8988T (cell line): ENCODE data around the gene KCNQ2.
A peak's percentile ranks its signal among the peaks of the same experiment; 100 is the strongest.

Experiments used
- DNase-seq: peaks from one replicate; pipeline ENCODE4 v3.0.0; 2011

The KCNQ2 gene

DNA sequence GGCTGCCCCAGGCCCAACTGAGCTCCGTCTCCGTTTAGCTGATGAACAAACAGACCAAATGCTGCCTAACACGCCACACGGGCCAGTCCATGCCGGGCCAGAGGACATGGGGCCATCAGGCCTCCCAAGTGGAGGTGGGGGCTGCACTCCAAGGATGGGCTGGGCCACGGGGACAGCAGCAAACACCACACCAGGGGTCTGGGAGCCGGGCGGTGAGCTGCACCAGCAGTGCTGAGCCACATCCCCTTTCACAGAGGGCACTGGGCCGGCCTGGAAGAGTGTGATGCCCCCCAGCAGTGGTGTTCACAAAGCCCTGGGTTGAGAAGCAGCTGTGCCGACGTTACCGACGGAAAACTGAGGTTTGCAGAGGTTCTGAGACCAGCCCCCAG lies 2.7 kb downstream of the KCNQ2 start:
- DNase-seq: no peak

GRCh38 chr20:63469019-63469712 lies 3.3 kb downstream of the KCNQ2 start:
- no peak for DNase-seq

DNA sequence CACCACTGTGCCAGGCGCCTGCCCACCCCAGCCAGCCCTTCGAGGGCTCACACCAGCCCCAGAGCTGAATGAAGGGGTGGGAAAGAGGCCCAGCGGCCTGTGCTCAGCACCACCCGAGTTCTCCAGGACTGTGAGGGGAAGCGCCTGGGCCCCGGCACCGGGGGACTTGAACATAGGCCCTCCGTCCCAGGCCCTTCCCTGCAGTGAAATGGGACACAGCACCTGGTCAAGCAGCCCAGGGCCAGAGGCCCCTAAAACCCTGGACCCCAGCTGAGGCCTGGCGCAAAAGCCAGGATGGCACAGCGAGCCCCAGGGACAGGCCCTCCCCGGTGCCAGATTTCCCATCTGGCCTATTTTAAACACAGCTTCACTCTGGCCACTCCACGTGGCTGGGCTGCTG lies 4.0 kb downstream of the KCNQ2 start:
- DNase-seq: no peak

DNA sequence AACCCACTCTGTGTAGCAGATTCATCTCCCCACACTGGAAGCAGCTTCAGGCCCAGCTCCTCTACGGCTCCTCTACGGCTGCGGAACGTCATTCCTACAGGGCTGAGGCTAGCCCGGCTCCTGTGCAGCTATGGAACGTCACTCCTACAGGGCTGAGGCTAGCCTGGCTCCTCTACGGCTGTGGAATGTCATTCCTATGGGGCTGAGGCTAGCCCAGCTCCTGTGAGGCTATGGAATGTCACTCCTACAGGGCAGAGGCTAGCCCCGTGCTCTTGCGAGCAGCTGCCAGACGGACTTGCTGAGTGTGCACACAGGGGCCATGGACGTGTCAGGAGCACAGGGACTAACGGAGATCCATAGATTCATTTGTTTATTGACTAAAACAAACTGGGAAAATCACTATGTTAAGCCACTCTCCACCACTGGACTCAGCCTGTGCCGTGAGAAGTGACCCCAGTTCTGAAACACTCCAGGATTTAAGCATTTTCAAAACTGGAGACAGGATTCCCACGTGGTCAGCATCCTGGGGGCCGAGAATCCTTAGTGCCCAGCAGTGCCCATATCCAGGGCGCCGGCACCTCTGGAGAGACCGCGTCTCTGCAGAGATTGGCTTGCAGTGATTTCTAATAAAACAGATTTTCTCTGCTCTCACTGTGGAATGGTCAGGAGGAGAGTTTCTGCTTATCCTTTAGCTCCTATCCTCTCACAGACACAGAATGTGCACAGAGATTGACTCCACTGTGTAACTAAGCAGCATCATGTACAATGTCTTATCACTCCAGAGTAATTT lies 5.0 kb downstream of the KCNQ2 start:
- no peak for DNase-seq

DNA sequence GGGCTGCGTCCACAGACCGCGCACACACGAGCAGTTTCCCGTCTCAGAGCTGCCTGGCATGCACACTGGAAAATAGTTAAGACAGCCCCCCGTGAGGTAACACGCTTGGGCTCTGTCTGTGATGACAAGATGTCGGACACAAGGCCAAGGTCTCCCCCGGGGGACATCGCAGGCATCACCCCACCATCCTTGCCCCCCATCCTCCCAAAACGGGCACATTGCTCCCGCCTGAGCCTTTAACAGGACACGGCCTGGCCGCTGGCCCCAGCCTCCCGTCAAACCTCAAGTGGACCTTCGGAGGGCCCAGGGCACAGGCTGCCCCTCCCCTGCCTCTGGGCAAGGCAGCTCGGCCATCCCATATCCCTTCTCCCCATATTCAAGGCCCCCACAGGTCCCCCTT lies 5.6 kb downstream of the KCNQ2 start:
- no peak for DNase-seq

GRCh38 chr20:63466250-63466825 lies 6.1 kb downstream of the KCNQ2 start:
- no peak for DNase-seq

DNA sequence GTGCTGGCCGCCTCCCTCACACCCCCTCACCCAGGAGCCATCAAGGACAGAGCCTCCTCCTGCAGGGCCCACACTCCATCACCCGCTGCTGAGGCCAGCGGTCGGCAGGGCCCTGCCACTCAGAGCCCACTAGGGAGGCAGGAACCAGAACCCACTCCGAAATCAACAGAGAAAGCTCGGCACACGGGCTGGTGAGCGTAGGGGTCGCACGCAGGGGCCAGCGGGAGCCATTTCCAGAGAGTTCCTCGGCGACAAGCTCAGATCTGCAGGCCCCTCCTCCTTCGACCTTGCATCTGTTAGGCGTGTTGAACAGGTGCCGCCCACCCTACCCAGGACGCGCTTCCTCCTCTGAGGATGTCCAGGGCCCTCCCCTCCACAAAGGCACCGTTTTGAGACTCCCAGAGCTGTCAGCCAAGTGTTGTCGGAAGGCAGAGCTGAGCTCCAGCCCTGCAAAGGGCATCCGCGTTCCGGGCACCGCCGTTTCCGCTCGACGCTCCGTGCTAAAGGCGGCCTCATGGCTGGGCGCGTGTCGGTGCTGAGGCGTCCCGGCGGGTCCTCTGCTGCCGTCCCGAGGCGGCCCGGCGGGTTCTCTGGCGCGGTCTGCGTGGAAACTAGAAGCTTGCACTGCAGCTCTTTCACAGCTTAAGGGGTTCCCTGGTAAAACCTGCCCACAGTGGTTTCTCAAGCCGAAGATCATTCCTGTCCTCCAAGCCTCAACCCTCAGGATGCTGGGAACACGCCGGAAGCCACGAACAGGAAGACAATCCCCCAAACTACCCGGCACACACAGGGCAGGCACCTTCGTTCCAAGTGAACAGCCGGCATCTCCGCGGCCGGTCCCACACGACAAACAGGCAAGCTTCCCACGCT lies 6.8 kb downstream of the KCNQ2 start:
- no peak for DNase-seq

GRCh38 chr20:63464289-63464635 lies 8.2 kb downstream of the KCNQ2 start:
- DNase-seq: no peak

- no peak for DNase-seq
Measured at GRCh38 chr20:63463400-63464288, 8.8 kb downstream of the KCNQ2 start.

DNA sequence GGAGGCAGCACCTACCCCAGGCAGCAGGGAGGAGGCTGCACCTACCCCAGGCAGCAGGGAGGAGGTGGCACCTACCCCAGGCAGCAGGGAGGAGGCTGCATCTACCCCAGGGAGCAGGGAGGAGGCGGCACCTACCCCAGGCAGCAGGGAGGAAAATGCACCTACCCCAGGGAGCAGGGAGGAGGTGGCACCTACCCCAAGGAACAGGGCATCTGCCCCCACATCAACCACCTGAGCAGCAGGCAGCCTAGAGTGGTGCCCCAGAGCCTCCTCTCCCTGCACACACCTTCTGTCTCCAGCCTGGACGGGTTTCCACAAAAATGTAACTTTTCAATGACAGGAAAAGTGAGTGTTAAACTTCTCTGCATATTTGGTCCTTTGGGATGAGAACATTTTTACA lies 10.2 kb downstream of the KCNQ2 start:
- DNase-seq: no peak

GRCh38 chr20:63461104-63461763 lies 11.2 kb downstream of the KCNQ2 start:
- DNase-seq: no peak

- no peak for DNase-seq
Measured at GRCh38 chr20:63459070-63459380, 13.4 kb downstream of the KCNQ2 start.

DNA sequence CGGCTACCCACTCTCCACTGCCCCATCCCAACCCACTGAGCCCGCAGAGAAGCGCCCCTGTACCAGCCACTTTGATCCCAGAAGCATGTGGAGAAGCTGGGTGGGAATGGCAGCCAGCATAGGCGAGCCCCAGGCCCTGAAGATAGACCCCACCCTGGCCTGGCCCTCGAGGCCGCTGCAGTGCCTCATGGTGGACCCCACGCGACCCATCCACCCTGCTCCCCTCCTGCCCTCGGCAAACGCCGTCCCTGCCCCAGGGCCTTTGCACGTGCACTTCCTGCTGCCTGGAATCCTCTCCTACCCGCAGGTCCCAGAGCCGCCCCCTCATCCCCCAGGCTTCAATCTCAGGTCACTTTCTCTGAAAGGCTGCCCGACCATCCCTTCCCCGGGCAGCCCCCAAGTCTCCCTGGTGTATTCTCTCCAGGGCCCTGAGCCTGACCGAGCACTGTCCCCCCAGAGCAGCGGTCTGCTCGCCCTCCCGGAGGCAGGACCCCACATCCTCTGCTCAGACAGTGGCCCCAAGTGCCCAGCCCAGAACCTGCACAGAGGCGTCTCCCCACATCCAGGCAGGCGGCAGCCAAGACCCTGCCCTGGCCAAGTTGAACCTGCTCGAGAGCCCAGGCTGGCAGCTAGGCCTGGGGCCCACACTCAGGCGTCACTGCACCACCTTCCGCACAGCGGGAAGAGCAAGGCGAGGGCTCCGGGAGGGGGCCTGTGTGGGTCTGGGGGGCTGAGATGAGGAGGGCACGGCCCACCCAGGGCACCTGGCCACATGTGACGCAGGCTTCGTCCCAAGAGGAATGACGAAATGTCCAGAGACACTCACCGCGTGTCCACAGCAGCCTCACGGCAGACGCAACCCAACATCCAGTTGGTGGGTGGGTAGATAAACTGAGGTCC lies 14.0 kb downstream of the KCNQ2 start:
- no peak for DNase-seq

GRCh38 chr20:63457737-63458136 lies 14.7 kb downstream of the KCNQ2 start:
- peak; percentile 98 for DNase-seq

GRCh38 chr20:63456429-63457284 lies 15.8 kb downstream of the KCNQ2 start:
- DNase-seq: no peak

GRCh38 chr20:63455568-63455859 lies 16.9 kb downstream of the KCNQ2 start:
- no peak for DNase-seq

DNA sequence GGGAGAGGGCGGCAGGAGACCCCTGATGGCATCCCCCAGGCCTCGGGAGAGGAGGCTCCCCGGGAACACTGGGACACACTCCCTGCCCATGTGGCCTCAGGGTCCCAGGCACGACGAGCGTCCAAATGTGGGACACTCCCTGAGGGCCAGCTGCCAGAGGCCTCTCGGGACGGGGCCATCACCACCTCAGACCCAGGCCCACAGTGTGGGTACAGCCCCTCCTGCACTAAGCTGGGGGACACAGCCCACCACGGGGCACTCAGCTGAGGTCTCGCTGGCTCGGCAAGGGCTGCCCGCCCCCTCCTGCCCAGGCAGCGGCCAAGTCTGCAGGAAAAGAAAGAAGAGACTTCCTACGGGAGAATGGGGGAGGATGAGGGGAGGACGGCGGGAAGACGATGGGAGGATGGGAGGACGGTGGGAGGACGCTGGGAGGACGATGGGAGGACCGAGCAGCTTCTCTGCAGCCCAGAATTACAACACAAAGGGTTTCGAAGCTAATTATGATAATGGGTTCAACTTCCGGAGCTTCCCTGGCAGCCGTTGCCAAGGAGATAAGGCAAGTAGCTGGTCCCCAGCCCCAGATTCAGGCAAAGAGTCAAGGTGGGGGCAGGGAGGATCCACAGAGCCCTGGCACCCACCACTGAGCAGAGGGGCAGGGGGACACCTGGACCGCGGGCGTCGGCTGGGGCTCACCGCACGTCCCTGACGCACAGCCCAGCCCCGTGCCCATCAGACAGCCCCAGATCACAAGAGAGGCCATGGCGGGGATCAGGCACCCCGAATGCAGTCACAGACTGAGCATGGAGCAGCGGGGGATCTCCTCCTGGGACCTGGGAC lies 17.5 kb downstream of the KCNQ2 start:
- no peak for DNase-seq

DNA sequence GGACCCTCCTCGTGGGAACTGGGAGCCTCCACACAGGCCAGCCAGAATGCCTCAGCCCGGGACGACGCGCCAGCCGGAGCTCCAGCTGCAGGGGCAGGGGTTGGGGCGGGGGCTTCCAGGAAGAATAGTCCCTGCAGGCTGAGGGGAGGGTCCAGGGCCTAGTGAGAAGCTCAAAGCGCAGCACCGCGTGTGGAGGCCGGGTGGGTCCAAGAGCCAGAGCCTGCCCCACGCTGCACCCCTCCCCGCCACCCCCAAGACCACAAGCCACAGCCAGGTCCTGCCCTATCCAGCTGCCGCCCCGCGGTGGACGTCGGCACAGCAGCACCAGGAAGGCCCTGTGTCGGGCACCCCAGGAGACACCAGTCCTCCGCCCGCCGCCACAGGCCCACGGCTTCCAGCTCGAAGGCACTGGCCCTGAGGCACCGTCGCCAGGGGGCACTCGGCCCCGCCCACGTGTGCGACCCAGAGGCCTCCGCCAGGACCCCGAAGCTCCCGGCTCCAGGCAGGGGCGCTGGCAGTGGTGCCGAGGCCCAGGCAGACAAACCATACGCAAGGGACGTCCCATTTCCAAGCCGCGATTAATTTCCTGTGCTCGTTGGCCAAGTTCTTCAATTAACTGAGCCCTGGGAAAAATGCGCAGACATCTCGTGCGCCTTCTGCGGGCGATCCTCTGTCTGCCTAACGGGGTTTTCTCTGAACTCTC lies 19.5 kb downstream of the KCNQ2 start:
- DNase-seq: peak; percentile 88
